ENCODE measurements around the gene CCNK.

CCNK gene

DNA sequence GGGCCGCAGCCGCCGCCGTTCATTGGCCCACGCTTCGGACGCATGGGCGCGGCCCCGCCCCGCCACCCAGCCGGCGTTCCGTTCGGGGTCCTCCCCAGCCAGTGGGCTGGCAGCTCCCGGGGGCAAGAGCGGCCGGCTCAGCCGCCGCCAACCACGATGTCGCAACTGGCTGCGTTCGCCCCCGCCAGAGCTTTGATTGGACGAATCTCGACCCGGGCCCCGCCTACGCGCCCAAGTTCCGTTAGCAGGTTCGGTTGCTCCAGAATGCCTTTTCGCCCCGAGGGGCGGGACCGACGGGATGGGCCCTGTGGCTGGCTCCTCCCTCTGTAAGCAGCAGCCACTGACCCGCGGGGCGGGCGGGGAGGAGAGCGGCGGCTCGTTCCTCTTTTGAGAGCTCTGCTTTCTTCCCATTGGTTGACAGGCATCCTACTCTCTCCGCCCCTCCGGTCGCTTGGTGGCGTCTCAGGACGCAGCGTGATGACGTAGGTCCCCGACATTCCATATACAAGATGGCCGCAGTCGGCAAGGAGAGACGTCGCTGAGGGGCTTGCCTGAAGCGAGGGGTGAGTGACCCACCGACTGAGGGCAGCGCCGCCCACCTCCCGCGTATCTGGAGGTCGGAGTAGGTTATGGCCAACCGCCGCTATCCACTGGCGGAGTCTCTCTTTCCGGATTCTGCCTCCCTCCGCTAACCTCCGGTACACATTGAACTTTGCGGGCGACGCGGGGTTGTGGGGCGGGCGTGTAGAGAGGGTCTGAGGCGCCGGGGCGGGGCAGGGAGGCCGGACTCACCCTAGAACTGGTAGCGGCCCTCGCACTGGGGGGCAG is at the start of gene CCNK:
Gene CCNK (plus strand): TSS at position 493 of the 828 bp plus-strand sequence. CDS start 11,269 bp downstream, outside the sequence.
- peak; percentile 100 for DNase-seq
- TF ChIP-seq POLR2A (IDR thresholded peaks at IDR 0.05; ENCODE audit: low read length), result peak; percentile 91
- TF ChIP-seq GATA1 (IDR thresholded peaks at IDR 0.05; ENCODE audit: low read depth, low read length), result no peak

DNA sequence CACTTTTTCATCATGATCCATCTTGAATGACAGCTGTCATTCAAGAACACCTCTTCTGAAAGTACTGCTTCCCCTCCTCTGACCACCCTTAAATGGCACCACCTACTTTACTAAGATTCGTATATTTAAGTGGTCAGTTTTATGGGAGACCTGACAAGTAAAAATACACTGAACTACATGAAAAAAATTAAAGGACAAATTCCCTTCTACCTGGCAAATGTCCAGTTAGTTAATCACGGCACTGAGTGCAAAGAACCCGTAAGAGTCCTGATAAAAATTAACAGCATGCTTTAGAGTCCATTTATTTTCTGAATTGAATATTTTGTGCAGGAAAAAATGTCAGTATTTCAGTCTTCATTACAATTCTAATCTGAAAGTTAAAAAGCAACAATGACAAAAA is 49.2 kb upstream of the CCNK start:
- DNase-seq, result no peak
- TF ChIP-seq GATA1 (IDR thresholded peaks at IDR 0.05; ENCODE audit: low read depth, low read length), result no peak
- no peak for TF ChIP-seq POLR2A (IDR thresholded peaks at IDR 0.05; ENCODE audit: low read length)

DNA sequence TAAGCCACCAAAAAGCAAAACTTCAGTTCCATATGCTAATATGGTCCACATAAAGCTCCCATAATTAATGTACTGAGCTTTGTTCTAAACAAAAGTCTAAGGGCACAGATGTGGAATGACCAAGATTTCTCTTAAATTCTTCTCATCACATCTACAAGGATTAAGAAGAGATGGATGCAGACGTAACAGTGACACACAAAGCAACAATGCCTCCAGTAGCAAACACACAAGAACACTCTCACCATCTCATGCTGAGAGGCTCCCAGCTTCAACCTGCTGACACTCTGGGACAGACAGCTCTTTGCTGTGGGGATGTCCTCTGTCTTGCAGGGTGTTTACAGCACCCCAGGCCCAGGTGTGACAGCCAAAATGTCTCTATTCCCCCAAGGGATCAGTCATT is 48.7 kb upstream of the CCNK start:
- no peak for DNase-seq

DNA sequence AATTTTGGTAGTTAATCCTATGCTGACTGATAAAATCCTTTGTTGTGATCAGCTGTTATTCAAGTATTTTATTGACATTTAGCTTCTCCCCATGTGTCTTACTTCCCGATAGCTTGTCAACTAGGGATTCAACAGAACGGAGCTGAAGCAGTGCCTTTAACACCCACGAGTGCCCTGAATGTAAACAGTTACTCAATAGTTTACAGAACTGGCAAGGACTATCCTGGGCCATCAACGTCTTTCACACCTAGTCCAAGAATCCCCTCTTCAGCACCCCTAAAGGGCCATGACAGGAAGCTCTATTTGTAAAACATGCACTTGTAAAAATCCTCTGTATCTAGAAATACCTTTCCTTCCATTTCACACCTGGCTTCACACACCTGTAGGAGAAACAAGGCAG is 45.9 kb upstream of the CCNK start:
- no peak for DNase-seq
- TF ChIP-seq POLR2A (IDR thresholded peaks at IDR 0.05; ENCODE audit: low read length) (no peak), GATA1 (IDR thresholded peaks at IDR 0.05; ENCODE audit: low read depth, low read length) (no peak)

More for the DNA sequence above, 48.7 kb upstream of the CCNK start:
- no peak for TF ChIP-seq GATA1 (IDR thresholded peaks at IDR 0.05; ENCODE audit: low read depth, low read length)
- no peak for TF ChIP-seq POLR2A (IDR thresholded peaks at IDR 0.05; ENCODE audit: low read length)

DNA sequence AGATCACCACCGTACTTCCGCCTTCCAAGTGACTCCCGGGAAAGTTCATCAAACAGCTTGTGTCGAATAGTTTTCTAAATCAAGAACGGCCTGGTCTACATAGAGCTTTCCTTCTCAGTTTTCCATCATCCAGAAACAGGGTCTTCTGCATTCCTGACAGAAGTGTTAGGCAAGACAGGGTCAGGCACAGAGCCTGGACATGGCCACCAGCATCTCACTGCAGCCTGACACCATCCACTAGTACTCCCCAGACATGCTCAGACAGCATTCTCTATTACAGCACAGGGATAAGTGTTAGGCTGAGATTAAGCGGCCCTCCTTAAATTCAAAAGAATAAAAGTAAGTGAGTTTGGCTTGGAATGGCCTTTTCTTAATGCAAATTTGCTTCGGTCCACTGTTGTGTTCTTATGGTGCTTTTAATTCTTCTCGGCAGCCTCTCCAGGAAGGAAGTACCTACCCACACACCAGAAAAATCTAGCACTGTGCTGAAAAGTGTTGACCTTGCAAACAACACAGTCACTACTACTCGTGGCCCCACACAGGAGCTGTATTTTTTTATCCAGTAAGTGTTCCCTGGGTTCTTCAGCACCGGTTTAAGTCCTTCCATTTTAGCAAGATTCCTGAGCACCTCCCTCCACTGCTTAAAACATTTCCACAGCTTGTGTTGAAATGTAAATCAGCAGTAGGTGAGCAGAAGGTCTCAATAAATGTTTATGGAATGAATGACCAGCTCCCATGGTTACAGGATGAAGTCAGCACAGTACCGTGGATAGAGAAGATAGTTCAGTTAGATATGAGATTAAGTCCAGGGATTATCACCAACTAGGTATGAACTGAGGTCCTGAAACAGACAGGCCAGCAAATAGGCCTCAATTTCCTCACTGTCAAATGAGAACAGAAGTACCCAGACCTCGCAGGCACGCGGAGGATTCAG is 44.7 kb upstream of the CCNK start:
- no peak for DNase-seq
- TF ChIP-seq GATA1 (IDR thresholded peaks at IDR 0.05; ENCODE audit: low read depth, low read length) (no peak), POLR2A (IDR thresholded peaks at IDR 0.05; ENCODE audit: low read length) (no peak)

DNA sequence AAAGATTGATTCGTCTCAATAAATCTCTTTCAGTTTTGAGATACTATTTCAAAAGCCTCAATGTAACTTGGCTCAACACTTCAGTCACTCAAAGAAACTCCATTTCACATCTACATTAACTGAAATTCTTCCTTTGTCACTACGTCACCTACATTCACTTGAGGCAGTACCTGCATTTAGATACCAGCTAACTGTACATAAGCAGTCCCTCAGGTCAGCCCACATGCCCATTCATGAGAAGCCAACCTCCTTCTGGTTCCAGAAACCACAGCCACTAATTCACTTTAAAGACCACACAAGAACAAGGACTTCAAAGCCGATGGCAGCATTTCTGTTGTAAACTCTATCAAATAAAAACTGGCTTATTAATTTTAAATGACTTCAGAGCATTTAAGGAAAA is 43.5 kb upstream of the CCNK start:
- TF ChIP-seq POLR2A (IDR thresholded peaks at IDR 0.05; ENCODE audit: low read length), result no peak
- no peak for TF ChIP-seq GATA1 (IDR thresholded peaks at IDR 0.05; ENCODE audit: low read depth, low read length)

DNA sequence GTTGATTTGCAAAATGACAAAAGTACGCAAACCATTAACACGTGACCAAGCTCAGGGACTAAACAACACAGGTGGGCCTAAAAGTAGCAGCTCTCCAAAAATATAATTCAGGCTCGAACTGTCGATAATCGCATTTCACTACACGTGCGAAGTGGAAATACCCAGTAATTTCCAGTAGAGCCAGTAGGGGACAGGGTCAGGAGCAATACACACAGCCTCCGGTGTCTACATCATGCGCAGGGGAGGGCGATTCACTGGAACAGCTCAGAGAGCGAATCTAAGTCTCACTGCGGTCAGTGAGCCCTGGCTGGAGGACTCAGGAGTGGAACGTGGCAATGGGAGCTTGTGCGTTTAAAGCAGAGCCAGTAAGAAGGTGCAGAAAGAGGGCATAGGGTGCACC is 40.9 kb upstream of the CCNK start:
- TF ChIP-seq GATA1 (IDR thresholded peaks at IDR 0.05; ENCODE audit: low read depth, low read length), result no peak
- TF ChIP-seq POLR2A (IDR thresholded peaks at IDR 0.05; ENCODE audit: low read length), result no peak
- DNase-seq, result no peak

More for the DNA sequence above, 43.5 kb upstream of the CCNK start:
- no peak for DNase-seq

DNA sequence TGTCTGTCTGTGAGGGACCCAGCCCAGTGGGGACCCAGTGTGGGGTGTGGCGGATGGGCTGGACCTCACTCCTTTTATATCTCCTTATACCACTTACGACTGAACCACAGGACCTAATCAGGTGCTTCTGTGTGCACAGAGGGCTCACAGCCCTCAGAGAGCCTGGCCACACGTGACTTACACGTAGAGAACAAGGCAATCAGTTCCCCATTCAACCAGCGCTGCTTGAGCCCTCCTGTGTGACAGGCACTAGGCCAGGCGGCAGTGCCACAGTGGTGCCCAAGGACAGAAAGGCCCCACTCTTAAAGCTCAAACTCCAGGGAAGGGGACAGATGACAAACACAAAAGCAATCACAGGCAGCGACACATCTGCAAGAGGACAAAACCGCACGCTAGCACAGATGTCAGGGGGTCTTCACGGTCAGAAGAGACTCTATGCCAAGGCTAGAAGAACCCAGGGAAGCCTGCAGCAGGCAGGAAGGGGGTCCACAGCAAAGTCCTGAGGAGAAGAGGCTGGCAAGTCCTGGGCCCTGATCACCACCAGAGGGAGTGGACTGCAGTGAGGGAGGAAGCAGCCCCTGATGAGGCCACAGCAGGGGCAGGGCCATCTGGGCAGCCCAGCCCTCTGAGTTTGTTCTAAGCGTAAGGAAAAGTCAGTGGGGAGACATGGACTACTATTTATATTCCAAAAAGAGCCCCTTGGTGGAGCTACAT is 39.9 kb upstream of the CCNK start:
- peak; percentile 14 to 15 for DNase-seq
- TF ChIP-seq POLR2A (IDR thresholded peaks at IDR 0.05; ENCODE audit: low read length), result no peak
- TF ChIP-seq GATA1 (IDR thresholded peaks at IDR 0.05; ENCODE audit: low read depth, low read length), result no peak

DNA sequence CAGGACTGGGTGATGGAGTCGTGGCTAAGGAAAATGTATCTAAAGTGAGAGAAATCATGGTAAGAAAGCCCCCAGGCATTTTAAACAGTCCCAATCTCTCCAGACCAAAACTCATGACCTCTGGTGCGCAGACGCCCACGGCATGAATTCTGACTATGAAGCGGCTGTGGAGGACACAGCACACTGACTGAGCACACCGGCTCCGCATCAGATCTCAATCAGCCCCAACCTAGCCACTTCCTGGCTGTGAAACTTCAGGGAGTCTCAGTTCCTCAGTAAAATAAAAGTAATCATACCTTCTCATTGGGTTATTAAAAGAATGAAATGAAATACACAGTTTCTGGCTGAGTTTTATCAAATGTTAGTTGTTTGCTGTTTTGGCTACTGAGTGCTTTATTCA is 39.3 kb upstream of the CCNK start:
- DNase-seq, result no peak
- TF ChIP-seq POLR2A (IDR thresholded peaks at IDR 0.05; ENCODE audit: low read length) (no peak), GATA1 (IDR thresholded peaks at IDR 0.05; ENCODE audit: low read depth, low read length) (no peak)

DNA sequence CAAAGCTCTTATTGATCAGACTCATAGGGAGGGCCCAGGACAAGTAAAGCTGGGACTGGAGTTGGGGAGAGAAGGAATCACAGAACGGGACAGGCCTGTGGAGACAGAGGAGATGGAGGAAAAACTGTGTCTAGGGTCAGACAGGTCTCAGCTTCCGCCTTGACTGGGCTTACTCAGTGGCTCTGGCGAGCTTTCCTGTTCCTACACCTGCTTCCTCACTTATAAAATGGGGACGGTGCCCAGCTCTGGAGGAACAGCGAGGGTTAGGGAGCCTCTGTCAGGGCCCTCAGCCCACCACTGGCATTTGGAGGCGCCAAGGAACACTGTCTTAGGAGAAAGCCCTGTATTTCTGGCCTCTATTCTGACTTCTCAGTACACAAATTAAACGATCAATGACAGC is 35.3 kb upstream of the CCNK start:
- TF ChIP-seq GATA1 (IDR thresholded peaks at IDR 0.05; ENCODE audit: low read depth, low read length) (no peak), POLR2A (IDR thresholded peaks at IDR 0.05; ENCODE audit: low read length) (no peak)

DNA sequence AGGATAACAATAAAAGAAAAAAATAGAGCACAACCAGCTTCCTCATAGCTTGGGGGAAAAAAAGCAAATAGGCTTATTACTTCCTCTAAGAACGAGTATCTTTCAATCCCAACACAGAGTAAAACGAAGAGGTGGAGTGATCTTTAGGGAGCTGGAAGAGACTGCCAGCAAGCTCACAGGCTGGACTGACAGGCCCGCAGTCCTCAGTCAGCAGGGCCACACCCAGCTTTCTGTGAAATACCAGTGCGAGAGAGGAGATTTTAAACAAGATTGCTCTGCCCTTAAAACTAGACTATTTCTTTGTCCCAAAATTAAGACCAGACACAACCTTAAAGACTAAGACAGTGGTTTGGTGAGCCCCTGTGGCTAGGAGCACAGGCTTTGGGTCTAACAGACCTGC is 33.5 kb upstream of the CCNK start:
- TF ChIP-seq GATA1 (IDR thresholded peaks at IDR 0.05; ENCODE audit: low read depth, low read length), result no peak
- TF ChIP-seq POLR2A (IDR thresholded peaks at IDR 0.05; ENCODE audit: low read length), result no peak
- DNase-seq, result peak; percentile 33 to 36

More for the DNA sequence above, 35.3 kb upstream of the CCNK start:
- DNase-seq, result no peak

DNA sequence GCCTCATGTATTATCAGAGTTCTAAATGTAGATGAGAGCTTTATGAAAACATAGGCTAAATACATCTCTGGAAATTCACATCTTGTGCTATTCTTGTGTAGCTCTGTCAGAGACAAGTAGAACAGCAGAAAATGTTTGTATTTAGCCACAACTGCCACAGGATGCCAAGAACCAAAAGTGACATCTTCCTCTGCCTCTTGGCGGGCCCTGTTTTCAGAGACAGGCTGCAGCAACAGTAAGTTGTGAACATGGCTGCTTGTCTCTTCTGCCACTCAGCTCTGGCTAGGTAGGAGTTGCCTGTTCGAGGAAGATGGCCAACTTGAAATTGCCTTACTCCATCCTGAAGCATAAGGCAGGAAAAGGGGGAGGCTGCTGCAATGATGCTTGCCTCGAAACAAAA is 30.9 kb upstream of the CCNK start:
- DNase-seq, result no peak
- TF ChIP-seq POLR2A (IDR thresholded peaks at IDR 0.05; ENCODE audit: low read length), result no peak
- TF ChIP-seq GATA1 (IDR thresholded peaks at IDR 0.05; ENCODE audit: low read depth, low read length), result no peak

DNA sequence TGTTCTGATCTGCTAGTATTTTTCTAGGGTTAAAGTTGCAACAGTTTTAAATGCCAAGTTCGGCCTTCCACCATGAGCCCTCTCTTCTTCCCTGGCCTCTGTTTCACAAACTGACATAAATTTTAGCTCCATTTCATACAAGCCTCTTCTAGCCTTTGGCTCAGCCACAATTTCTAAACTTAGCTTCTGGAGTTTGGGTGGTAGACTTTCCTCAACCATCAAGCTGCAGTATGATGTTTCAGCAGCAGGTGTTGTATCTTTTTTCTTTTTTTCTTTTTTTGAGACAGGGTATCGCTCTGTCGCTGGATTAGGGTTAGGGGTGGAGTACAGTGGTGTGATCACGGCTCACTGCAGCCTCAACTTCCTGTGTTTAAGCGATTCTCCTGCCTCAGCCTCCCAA is 30.0 kb upstream of the CCNK start:
- DNase-seq, result no peak
- no peak for TF ChIP-seq GATA1 (IDR thresholded peaks at IDR 0.05; ENCODE audit: low read depth, low read length)
- TF ChIP-seq POLR2A (IDR thresholded peaks at IDR 0.05; ENCODE audit: low read length), result no peak

DNA sequence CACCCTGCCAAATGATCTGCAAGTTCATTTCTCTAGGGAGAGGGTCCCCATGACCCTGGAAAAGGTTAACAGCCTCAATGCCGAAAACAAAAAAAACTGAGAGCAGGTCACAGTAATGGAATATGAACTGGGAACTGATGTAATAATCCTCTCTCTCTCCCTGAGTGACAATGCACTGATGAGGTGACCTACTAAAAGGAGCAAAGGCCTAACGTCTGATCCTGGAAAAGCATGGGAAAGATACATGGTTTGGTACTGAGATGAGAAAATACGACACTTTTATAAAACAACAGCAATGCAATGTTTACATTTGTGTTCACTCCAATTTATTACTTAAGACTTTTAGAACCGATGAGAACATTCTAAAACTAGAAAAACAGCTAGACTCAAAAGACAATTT is 28.2 kb upstream of the CCNK start:
- TF ChIP-seq GATA1 (IDR thresholded peaks at IDR 0.05; ENCODE audit: low read depth, low read length), result no peak
- TF ChIP-seq POLR2A (IDR thresholded peaks at IDR 0.05; ENCODE audit: low read length), result no peak
- no peak for DNase-seq
